Measurements from ENCODE around the gene BUD23.
"Not testable (repeated sequence)": the region's sequence is repeated elsewhere in the genome, so short reads cannot be mapped to it uniquely, and the experiment has no call there.

Gene BUD23

DNA sequence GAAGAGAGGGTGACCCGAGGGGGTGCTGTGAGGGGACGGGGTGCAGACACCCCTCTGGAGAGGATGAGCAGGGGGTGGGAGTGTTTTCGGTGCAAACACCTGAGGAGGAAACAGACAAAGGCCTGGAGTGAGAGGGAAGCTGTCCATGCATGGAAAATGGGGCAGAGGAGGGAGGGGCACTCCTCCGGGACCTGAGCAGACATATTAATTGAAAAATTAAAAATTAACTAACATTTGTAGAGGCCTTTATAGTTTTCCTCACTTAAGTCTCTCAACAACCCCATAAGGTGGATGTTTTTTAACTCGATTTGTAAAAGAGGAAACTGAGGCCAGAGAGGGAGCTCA is 14.5 kb upstream of the BUD23 start:
- DNase-seq: no peak

GRCh38 chr7:73669288-73669701 is 14.1 kb upstream of the BUD23 start:
- no peak for DNase-seq

- DNase-seq: no peak
Observed at GRCh38 chr7:73669858-73670385, 13.5 kb upstream of the BUD23 start.

GRCh38 chr7:73671322-73671661 is 12.1 kb upstream of the BUD23 start:
- DNase-seq: no peak

DNA sequence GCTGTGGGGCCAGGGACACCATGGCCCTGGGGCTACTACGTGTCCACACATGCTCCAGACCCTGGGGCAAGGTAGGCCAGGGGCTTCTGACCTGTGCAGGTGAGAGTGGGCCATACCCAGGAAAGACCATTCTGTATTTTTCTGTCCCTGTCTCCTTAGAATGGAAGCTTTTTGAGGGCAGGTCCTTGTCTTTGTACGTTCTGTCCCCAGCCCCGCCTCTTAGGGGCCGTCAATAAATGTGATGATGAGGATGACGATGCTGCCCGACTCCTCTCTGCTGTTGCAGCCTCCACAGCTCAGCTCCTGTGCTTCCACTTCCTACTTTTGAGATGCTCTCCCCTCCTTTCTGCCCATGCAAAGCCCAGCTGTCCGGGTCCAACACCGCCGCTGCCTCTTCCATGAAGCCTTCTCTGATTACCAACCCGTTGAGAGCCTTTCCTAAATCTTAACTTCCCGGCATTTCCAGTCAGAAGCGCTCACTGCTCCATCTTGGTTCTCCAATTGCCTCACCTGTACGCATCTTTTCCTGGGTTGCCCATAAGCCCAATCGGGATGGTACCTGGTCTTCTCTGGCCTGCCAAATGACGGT is 11.4 kb upstream of the BUD23 start:
- DNase-seq: no peak

DNA sequence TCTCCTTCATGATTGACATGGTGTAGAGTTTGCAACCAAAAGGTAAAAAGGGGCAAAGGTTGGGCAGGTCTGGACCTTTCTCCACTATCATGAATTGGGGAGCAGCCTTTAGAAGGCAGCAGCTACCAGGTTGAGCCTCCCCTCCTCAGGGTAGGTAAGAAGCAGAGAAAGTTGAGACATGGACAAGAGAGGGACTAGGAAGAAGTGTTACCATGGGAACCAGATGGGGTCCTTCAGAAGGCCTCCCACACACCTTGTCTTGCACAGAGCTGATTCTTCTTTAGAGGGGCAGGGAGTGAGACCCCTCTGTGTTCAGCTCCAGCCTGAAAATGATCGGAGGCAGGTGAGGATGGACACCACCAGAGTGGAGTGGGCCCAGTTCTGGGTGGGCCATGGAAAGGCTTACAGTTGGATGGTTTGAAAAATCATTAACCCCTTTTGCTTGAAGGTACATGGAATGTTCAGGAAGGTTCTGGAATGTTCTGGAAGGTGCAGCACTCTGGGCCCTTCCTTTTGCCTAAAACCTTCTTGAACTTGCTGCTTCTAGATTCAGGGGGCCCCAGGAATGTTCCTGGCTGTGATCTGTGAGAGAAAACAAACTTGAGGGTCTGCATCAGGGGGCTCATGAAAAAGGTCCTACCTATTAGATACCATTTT is 8.8 kb upstream of the BUD23 start:
- DNase-seq: no peak

DNA sequence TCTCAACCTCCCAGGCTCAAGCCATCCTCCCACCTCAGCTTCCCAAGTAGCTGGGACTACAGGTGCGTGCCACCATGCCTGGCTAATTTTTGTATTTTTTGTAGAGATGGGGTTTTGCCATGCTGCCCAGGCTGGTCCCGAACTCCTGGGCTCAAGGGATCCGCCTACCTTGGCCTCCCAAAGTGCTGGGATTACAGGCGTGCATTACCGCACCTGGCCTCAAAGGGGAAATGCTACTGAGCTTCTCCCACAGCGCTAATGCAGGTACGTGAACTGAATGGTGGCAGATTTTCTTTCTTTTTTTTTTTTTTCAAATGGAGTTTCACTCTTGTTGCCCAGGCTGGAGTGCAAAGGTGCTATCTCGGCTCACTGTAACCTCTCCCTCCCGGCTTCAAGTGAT is 7.3 kb upstream of the BUD23 start:
- DNase-seq: not testable (repeated sequence)

DNA sequence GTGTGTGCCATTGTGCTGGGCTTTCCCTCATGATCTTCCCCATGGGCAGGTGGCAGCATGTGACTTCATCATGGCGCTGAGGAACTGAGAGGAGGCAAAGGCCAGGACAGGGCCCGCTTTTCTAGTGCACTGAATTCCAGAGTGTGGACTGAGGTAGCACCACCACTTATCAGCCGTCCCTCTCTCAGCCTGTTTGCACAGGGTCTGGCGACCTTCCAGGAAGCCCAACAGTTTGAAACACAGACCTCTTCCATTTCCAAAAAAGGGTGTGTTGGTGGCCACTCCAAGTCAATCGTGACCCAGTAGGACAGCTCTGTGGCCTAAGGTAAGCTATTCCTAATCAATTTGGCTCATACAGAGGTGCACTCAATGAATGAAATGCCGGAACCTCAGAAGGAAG is 4.5 kb upstream of the BUD23 start:
- DNase-seq: no peak

DNA sequence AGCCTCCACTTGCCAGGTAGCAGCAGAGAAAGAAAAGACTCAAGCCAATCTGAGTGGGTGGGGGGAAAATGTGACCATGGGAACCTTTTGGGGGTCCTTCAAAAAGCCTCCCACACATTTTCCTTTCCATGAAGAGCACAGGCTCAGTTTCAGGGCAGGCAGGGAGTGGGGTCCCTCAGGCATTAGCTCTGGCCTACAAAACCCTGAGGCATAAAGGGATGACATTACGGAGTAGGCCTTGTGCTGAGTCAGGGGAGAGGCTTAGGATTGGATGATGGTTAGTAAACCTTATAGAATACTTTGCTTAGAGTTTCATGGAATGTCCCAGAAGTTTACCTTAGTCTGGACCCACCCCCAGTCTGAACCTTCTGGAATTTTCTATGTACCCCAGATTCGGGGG is 3.7 kb upstream of the BUD23 start:
- DNase-seq: no peak

- DNase-seq: no peak
Observed at GRCh38 chr7:73680501-73680900, 2.9 kb upstream of the BUD23 start.

- no peak for DNase-seq
Observed at GRCh38 chr7:73681031-73681430, 2.4 kb upstream of the BUD23 start.

DNA sequence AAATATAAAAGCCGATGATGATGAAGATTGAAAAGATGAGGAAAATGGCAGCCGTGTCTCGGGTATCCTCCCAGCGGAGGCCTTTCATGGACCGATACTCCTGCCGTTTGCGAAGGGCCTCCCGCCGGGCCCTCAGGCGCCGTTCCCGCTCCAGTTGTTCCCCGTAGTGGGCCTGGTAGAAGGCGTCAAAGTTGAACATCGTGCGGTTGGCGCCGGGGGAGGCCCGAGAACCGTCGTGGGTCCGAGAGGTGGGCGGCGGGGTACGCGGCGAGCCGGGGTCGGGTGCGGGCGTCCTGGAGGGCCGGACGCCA is 697 bp upstream of the BUD23 start:
- DNase-seq: no peak

DNA sequence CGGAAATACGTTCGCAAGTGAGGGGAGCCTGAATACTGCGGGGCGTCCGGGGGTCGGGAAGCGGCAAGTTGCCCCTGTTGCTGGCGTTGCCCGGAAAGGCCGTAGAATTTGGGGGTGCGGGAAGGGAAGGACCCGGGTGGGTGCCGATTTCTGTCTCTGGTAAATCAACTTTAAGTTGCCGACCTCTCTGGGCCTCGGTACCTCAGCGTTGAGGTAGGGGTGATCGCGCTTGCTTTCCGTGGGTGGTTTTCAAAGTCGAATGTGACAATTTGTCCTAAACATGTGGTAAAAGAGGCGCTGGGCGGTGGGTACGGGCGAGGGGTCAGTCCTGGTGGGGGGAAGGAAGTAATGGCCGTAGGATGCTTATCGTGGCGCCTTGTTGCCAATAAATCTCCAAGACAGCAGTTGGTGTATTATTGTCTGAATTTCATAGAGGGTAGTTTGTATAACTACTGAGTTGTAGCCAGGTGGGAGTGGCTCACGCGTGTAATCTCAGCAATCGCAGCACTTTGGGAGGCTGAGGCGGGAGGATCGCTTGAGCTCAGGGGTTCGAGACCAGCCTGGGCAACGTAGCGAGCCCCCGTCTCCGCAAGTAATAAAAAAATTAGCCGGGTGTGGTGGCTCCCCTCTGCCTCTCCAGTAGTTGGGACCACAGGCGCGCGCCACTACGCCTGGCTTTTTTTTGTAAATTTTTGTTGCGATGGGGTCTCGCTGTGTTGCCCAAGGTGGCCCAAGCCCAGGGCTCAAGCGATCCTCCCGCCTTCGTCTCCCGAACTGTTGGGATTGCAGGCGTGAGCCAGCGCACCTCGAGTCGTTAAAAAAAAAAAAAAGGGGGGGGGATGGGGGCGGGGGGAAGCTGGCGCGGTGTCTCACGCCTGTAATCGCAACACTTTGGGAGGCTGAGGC is 644 bp downstream of the BUD23 start:
- no peak for DNase-seq

DNA sequence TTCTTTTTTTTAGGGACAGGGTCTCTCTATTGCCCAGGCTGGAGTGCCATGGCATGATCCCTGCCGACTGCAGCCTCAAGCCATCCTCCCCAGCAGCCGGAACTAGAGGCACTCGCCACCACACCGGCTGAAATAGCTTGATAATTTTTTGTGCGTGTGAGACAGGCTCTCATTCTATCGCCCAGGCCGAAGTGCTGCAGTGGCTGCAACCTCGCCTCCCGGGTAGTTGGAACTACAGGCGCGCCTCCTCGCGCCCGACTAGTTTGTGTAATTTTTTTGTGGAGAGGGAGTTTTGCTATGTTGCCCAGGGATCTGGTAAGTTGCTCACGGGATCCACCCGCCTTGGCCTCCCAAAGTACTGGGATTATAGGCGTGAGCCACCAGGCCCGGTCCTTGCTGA is 1.9 kb downstream of the BUD23 start:
- no peak for DNase-seq

GRCh38 chr7:73688288-73688687 is 4.9 kb downstream of the BUD23 start:
- no peak for DNase-seq

DNA sequence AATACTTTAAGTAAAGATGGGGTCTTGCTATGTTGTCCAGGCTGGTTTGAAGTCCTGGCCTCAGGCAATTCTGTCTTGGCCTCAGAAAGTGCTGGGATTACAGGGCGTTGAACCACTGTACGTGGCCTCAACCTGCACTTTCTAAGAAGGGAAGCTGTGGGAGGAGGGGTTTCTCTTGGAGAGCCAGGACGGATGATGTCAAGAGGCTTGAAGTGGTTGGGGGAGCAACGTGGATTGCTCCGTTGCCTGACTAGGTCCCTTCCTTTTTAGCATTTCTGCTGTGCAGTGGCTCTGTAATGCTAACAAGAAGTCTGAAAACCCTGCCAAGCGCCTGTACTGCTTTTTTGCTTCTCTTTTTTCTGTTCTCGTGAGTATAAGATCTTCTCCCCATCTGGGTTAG is 7.2 kb downstream of the BUD23 start:
- no peak for DNase-seq

DNA sequence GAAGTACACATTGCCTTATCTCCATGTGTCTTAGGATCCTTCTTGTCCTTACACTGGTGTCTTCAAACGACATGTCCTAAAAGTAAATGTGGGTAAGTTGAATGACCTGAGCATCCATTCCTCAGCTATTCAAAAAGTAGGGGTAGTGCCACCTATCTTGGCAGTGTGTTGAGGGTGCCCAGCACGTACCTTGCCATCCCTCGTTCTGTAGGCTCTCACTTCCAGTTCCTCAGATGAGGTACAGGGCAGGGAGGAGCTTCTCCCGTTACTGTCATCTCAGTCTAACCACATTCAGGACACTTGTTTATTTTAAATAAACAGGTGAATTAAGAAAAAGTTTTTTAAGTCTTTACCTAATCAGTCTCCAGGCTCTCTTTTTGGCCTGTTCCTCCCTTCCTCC is 13.0 kb downstream of the BUD23 start:
- no peak for DNase-seq

DNA sequence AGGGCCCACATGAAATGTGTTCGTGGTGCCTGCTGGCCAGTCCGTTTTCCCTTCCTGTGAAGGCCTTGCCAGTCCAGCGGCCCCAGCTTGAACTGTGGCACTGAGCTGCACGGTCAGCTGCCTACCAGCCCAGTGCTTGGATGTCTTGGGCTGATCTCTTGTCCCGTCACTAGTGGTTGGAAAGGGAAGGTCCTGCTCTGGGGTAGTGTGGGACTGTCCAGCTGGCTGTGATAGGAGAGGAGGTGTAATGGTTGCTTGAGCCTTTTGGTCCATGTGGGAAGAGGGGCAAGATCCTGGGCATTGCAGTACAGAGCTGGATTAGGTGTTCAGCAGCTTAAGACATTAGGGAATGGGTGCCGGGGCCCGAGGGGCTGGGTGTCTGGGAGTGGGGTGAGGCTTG is 15.0 kb downstream of the BUD23 start:
- DNase-seq: no peak

DNA sequence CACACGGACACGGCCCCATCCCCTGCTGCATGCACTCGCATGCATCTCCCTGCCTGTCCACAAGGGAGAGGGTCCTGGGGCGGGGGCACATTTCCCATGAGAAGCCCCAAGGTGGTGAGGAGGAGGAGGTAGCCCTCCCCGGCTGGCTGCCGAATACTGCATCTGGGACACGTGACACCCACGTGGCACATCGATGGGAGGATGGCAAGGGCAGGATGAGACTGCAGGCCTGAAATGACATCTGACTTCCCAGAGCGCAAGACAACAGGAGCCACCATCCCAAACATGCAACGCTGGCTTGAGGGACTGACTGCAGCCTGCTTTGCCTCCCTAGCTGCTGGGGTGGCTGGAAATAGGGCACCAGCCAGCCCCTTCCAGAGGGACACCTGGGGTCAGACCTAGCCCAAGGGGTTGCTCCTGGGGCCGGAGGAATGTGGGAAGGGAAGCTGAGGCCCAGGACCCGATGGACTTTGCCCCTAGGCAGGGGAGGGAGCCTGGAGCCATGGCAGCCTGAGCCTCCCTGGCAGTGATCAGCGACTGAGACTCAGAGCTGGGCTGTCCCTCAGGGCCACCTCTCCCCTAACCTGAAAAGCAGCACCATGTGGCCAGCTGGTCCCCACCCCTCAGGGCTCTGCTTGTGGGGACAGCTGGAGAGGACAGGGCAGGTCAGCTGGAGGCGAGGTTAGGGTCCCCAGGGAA is 16.1 kb downstream of the BUD23 start:
- no peak for DNase-seq

- no peak for DNase-seq
Observed at GRCh38 chr7:73700069-73700423, 16.6 kb downstream of the BUD23 start.

GRCh38 chr7:73700581-73701134 is 17.3 kb downstream of the BUD23 start:
- no peak for DNase-seq

GRCh38 chr7:73701357-73701995 is 18.1 kb downstream of the BUD23 start:
- DNase-seq: peak; percentile 33

DNA sequence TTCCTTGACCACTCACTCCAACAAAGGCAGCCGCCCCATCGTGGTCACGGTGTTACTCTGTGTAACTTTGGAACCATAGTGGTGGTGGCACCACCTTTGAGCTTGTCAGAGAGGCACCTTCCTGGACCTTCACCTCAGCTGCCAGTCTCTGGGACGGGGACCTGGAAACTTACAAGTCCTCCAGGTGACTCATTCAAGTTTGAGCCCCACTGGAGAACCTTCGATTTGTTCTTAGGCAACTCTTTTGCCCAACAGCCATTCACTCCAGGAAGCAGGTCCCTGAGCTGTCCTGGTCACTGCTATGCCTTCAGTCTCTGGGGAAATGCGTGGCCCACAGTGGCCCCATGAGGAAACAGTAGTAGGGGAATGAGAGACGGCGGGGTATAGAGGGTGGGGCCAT is 18.8 kb downstream of the BUD23 start:
- DNase-seq: no peak

All from activated CD4-positive, alpha-beta T cell treated with anti-CD3 and anti-CD28 coated beads, Interleukin-2, amount 50 U/mL, for 1 hour (primary cell).